Hypothalamus (tissue), 51 donors: ENCODE results near the gene GCK.

Experiments
- DNase-seq, 51 donors: peaks; one replicate each; lab custom pipeline; 2025; lab: John Stamatoyannopoulos, UW

Gene GCK

DNA sequence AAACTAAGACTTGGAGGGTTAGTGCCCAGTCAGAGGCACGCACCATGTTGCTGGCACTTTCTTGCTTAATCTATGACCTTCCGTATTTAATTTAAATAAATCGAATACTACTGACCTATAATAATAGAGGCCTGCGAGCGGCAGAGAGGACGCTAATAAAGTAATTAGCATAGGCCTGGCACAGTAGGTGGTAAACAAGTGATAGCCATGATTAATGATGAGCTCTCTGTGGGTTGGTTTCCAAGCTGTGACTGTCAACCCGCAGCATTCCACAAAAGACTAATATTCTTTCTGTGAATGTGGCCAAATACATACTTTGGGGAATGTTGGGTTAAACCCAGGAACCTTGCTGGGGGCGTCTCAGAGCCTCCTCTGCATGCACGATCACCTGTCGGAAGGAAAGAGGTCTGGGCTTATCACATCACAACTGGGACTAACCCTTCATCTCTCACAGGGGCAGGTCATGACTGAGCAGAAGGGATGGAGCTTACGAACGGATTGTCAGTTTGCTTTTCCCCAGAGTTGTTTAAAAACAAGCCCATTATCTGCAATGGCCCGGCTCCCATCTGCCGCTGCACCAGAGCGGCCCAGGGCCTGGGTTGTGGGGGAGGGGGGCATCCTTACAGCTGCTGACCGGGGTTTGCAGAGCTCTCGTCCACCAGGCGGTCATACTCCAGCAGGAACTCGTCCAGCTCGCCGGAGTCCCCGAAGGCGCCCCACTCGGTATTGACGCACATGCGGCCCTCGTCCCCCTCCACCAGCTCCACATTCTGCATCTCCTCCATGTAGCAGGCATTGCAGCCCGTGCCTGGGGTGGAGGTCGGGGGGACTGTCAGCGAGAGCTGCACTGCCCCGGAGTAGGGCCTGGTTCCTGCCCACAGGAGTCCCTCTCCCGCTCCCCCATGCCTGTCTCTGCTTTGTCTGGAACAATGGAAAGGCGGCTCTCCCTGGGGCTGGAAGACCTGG is 41.9 kb downstream of the GCK start:
- peak in 11 of 51 donors; percentile 7 to 34 (median 16) for DNase-seq

DNA sequence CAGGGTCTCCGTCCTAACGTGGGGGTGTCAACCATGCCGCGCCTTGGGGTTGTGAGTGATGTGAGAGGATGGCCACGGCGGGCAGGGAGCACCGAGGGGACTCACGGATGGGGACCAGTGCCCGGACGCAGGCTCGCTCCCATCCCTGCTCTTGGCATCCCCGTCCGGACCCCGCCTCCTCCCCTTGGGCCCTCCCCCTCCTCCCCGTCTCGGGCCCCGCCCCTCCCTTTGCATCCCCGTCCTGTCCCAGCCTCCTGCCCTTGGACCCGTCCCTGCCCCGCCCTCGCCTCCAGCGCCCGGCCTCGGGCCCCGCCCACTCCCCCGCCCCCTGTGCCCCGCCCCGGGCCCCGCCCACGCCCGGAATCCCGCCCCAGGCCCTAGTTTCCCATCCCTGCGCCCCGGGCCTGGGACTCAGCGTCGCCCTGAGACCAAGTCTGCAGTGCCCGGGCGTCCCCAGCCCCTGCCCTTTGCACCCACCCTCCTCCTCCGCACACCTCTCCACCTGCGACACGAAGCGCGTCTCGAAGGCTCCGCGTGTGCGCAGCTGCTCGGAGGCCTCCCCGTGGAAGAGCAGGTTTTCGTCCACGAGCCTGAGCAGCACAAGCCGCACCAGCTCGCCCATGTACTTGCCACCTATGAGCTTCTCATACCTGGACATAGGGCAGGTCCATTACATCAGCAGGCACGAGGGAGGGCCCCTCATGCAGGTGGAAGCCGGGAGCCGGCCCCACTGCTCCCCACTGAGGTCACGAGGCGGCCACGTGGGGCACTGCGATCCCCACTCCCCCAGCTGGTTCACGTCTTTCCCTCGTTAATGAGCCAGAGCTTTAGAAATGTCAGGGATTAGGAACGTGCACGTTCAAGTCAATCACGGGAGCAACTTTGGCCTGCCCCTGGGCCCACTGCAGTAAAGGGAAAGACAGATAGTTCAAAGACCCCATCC is 43.0 kb downstream of the GCK start:
- peak in 41 of 51 donors; percentile 7 to 92 (median 58) for DNase-seq

DNA sequence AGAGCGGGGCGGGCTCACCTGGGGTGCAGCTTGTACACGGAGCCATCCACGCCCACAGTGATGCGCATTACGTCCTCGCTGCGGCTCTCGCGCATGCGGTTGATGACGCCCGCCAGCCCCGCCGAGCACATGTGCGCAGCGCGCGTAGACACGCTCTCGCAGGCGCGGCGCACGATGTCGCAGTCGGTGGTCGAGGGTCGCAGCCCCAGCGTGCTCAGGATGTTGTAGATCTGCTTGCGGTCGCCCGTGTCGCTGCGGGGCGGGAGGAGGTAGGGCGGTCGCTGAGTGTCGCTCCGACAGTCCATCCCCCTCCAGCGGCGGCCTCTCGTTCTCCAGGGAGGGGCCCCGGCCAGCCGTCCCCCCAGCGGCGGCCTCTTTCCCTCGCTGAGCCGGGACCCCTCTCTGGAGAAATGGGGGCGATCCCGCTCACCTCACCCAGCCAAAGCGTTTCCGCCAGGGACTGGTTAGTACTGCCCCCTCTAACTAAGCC is 43.7 kb downstream of the GCK start:
- peak in 24 of 51 donors; percentile 15 to 62 (median 28) for DNase-seq

DNA sequence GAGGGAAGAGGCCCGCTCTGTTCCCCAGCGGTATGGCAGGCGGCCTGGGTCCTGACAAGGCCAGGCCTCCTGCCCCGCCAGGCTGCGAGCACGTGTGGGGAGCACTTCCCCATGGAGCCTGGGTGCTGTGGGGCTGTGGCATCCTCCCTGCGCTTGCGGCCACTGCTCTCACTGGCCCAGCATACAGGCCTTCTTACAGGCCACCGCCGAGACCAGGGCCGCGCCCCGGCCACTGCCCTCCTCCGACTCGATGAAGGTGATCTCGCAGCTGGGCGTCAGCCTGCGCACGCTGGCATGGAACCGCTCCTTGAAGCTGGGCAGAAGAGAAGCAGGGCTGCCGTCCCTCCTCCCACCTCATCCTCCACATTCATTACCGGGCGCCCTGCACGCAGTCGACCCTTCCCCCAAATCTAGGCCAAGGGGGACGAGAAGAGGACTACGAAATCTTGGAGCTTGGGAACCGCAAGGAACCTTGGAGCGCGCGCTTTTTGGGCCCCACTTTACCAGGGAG is 44.2 kb downstream of the GCK start:
- peak in 2 of 51 donors; percentile 15 to 35 for DNase-seq

DNA sequence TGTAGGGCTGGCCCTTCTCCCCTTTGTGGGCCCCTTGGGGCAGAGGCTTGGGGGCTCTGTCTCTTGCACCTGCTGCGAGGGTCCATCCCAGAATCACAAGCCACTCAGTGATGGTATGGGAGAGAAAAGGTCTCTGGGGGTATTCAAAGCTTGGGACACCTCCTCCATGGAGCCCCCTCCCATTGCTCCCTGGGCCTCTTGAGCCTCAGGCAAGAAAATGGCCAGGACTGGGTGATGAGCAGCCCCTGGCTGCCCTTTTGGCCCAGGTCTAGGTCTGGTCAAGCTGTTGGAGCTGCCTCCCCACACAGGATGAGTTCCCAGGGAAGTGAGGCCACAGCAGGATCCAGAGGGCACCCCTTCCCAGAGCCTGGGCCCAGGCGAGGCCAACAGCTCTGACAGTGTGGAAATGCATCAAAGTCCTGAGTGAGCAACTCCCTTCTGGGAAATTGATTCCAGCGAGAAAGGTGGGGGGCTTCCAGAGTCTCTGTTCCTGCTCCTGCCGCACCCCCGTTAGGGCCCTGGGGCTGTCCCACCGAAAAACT is 44.7 kb downstream of the GCK start:
- DNase-seq, result no peak

DNA sequence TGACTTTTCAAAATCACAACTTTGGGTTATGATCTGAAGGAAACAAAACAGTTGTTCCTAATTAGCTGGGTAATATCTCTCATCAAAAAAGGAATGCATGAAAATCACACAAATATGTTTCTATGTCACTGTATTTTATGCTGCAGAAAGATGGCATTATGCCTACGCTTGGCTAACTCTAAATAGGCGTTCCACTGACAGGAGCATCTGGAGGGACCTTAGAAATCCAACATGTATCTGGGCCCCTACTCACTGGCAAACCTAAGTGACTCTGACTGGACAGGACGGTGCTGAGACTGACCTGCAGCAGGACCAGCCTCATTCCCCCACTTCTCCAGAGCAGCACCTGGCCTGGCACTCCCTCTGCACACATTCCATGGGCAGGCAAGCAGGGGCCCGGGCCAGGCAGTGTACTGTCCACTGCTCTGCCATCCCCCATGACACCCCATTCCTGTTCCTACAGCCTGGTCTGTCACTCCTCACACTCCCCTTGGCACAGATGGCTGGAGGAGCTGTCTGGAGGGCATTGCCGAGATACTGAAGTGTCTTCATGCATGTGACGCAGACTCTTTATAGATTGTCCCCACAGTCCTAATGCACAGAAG is 45.5 kb downstream of the GCK start:
- DNase-seq, result no peak

DNA sequence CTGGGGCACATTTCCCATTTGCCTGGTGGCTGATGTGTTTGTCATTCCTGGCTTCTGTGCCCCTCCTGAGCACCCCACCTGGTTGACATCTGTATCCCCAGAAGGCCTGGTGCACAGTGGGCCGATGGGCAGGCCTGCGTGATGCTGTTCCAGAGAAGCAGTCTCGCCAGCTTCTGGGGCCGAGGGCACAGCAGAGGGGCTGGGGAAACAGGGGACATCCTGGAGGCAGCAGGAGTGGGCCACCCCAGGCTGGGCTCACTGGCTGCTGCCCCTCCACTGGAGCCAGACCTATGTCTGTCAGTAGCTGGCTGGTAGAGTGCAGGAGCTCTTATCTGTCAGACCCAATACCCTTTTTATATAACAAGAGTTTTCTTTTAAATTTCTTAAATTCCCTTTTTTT is 47.2 kb downstream of the GCK start:
- DNase-seq, result no peak

DNA sequence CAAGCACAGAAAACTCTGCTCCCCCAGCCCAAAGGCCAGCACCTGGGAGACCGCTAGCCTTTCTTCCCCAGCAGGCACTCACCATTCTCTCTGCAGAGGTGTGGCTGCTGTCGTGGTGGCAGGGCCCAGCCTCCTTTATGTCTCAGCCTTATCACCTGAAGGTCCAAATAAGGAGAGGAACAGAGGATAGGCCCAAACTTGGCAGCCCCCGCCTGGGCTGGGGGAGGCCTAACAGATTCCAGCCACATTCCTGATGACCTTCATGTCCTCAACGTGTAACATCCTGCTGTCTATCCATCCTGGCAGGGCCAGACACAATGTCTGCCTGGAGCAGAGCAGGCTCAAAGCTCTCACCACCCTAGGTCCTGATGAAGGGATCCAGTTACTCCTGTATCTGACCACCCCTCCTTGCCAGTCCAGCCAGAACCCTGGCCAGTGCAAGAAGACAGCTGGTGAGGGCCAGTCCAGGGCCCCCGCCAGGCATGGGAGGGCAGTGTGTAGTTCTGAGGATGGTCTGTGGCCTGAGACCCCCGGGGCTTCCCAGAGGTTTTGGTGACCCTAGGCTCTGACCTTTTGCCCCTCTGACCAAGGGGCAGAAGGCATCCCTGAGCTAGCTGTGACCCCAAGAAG is 47.9 kb downstream of the GCK start, which contains the start of gene MYL7:
TSS of gene MYL7 (minus strand) at position 112 of the 630 bp plus-strand sequence. CDS start at position 85, 27 bp downstream.
- no peak for DNase-seq

DNA sequence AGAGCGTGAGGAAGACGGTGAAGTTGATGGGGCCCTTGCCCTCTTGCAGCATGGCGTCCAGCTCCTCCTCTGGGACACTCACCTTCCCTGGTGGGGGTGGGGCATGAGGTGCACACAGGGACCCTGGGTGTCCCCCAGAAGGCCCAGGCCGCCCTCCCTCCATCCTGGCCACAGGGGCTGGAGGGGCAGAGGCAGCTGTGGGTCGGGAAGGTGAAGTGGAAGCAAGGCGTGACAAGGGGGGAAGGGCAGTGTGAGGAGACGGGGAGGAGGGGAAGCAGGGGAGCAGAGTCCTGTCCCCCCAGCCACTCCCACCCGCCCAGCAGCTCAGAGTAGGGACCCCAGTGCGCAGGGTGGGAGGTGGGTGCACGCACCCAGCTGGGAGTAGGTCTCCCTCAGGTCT is 48.9 kb downstream of the GCK start:
- DNase-seq, result no peak

DNA sequence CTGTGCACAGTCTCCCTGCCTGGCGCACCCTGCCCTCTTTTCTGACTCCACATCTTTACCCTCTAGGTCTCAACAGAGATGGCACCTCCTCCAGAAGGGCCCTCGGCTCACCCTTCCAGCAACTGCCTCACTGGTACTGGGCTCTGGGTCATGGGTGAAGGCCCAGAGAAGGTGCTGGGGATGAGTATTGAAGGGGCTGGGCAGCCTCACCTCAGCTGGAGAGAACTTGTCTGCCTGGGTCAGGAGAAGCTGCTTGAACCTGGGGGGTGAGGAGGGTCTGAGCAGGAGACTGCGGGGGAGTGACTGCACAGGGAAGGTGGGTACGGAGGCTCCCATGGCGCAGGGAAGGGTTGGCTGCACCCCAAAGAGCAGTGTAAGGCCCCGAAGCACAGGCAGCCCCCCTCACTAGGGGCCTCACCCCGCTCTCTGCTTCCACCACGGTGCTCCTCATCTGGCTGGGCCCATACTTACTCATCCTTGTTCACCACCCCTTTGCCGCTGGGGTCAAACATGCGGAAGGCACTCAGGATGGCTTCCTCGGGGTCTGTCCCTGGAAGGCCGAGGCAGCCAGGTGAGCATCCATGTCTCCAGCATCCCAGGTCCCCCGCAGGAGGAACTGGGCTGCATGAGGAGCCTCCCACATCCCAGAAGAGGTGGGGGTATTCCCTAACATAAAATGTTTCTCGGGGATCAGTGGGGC is 49.8 kb downstream of the GCK start:
- no peak for DNase-seq

DNA sequence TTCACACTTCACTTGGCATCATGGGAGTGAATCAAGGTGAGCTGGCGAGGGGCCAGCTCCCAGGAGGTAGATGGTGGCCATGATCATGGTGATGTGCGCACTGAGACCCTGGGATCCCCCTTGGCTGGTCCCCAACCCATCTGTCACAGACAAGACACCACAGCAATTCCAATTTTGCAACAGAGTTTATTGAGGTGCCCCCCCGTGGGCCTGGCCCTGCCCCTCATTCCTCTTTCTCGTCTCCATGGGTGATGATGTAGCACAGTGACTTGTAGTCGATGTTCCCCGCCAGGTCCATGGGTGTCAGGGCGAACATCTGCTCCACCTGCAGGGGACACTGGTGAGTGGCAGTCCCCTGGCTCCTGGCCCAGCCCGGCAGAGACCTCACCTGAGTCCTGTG is 50.5 kb downstream of the GCK start:
- DNase-seq, result no peak

DNA sequence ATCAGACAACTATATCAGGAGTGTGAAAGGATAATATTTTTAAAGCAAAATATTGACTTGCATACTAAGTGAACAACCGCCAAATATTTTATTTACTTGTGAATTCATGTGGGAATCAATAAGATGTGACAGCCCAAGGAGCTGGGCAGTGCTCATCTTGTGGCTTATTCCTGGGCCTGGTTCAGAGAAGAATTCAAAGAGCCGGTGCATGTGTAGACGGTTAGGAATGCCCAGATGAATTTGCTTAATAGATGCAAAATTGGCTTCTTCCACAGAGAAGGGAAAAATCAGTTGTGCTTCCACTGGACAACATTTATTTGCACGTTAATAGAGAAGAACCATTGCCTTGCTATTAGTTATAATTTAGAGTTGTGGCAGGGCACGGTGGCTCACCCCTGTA is 52.5 kb downstream of the GCK start:
- DNase-seq, result no peak

DNA sequence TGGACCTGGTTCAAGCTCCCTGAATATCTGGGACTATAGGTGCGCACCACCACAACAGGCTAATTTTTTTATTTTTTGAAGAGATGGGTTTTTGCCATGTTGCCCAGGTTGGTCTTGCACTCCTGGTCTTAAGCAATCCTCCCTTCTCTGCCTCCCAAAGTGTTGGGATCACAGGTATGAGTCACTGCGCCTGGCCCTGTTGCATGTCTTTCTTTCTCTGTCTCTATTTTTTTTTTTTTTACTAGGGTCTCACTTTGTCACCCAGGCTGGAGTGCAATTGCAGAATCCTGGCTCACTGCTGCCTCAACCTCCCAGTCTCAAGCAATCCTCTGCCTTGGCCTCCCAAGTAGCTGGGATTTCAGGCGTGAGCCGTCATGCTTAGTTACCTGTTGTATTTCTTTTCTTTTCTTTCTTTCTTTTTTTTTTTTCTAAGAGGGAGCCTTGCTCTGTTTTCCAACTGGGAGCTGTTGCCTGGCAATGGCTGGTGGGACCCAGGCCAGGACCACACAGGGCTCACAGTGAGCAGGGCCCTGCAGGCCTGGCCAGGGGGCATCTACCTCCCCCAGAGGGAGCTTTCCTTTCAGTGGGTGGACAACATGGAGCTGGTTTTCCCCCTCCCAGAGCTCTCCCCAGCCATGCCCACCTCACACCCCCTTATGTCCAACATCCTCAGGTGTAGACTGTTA is 54.2 kb downstream of the GCK start:
- DNase-seq, result peak in 11 of 51 donors; percentile 8 to 46 (median 25)

DNA sequence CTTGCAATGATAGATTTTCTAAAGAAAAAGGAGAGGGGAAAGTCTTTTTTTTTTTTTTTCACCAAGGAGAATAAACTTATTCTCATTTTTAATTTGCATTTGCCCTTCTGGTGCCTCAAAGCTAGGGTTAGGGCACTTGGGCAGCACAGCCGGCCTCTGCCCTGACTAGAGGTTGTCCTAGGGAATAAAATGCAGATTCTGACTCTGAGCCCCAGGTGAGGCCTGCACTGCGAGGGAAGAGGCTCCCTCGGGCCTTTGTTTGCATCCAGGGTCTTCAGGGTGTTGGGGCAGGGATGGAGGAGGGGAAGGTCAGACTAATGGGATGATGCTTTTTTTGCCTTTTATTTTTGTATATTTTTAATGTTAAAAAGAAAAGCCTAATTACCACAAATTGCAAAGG is 55.9 kb downstream of the GCK start:
- no peak for DNase-seq

DNA sequence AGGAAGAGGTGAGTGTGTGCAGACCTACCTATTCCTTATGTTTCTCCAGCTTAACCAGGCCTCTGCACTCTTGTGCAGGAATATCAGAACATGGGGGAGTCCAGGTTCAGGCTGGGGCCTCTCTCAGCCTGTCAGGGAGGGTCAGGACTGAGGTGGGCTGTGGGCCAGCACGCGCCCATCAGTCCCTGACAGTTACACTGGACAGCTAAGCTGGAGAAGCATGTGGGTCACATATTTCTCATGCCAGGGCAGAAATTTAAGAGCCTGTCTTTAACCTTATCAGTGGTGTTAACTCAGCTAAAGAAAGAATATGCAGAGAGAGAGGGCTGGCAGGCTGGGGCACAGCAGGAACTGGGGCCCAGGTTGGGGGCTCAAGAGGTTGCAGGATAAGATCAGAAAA is 57.2 kb downstream of the GCK start:
- no peak for DNase-seq

DNA sequence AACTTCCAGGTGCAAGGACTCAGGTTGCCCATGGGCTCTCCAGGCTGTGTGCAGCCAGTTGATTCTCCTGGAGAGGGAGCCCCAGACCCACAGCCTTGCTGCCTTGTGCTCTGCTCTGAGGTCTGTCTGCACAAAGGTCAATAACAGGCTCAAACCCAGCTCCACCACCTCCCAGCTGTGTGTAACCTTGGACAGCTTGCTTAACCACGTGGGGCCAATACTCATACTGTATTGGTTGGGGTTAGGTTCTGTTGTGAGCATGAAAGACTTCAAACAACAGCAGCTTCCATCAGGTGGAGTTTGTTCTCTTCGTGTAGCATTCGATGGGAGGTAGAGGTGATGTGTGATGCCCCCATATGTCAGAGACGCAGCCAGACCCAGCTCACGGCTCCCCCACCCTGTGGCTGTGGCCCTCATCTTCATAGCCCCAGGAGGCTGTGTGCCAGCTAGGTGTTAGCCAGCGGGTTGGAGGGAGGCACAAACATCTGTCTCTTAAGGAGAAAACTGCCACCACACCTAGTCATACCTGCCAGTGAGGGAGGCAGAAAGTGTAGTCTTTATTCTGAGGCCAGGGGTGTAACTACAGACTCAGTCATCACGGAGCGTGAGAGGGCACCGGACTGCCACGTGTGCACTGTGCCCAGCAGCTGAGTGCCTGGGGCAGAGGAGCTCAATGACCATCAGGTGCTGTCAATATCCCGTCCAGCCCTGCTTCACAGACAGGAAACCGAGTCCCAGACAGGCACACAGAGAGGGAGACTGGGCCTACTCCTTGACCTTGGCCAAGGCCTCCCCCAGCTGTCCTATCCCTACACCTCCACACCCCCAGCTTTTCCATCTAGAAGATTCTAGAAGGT is 57.8 kb downstream of the GCK start:
- no peak for DNase-seq
